Neural cell (in vitro differentiated cells): Measurements from ENCODE around the gene LGALSL.

Source experiments
- CTCF ChIP-seq: fragments of 450-650 bp; IDR thresholded peaks from 2 replicates; pipeline ENCODE4 v1.5.1; 2014; ENCODE audit warnings: antibody characterized with exemption, mild to moderate bottlenecking, moderate library complexity; ENCODE audit not compliant: poor library complexity, severe bottlenecking
- EP300 ChIP-seq: fragments of 450-650 bp; conservative IDR thresholded peaks from 2 replicates; pipeline ENCODE4 v1.6.1; 2014; ENCODE audit warnings: antibody characterized with exemption, mild to moderate bottlenecking, moderate library complexity; ENCODE audit not compliant: poor library complexity, severe bottlenecking
- EZH2 ChIP-seq: fragments of 200-600, 300-800 bp; shearing (Covaris generic), sonication (generic); IDR thresholded peaks from 2 replicates; pipeline ENCODE4 v1.6.1; 2014; ENCODE audit warnings: antibody characterized with exemption, low read length, borderline replicate concordance, mild to moderate bottlenecking; ENCODE audit not compliant: insufficient read depth, poor library complexity, severe bottlenecking
- POLR2AphosphoS5 ChIP-seq: IDR thresholded peaks from 2 replicates; pipeline ENCODE4 v1.6.1; 2012
- RAD21 ChIP-seq: fragments of 450-650 bp; conservative IDR thresholded peaks from 2 replicates; pipeline ENCODE4 v1.6.1; 2014; ENCODE audit warnings: antibody characterized with exemption, mild to moderate bottlenecking, moderate library complexity
- SMC3 ChIP-seq: fragments of 450-650 bp; conservative IDR thresholded peaks from 2 replicates; pipeline ENCODE4 v1.6.1; 2014; ENCODE audit warnings: antibody characterized with exemption, mild to moderate bottlenecking, moderate library complexity; ENCODE audit not compliant: poor library complexity
- TAF1 ChIP-seq: IDR thresholded peaks from 2 replicates; pipeline ENCODE4 v1.6.1; 2012; ENCODE audit warnings: low read depth

DNA sequence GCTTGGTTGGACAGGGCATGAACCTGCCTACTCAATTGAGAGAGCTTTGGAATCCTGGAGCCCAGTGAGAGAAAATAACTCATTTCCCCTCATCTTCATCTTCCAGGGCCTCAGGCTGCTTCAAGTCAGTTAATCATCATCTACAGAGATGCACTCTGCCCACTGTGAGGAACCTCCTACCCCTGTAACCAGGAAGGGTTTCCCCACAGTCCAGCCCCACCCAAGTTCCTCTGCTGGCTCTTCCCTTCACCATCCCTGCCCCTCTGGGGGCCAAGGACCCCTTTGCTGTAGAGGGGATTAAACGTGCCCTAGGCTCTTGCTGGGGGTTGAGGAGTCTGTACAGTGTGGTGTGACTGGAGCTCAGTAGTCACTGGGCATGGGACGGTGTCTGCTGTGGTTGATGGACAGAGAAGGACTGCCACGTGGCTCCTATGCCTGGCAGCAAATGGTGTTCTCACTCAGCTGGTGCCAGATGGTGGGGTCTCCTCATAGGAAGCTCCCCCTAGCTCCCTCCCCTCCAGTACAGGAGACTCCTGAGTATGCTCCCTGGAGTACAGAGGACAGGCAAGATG lies 29.5 kb upstream of the LGALSL start:
- no peak for TF ChIP-seq CTCF
- no peak for TF ChIP-seq EP300
- no peak for TF ChIP-seq TAF1
- TF ChIP-seq RAD21 = no peak
- no peak for TF ChIP-seq EZH2
- TF ChIP-seq POLR2AphosphoS5 = no peak
- no peak for TF ChIP-seq SMC3
